ENCODE results near the gene ANKRD40CL.

GRCh38 chr17:50805486-50805885 lies 38.2 kb upstream of the ANKRD40CL start:
- no peak for TF ChIP-seq RFX5 (IDR thresholded peaks at IDR 0.05; ENCODE audit: low read depth, low read length)
- no peak for TF ChIP-seq TAF1 (IDR thresholded peaks at IDR 0.05; ENCODE audit: control insufficient read depth, extremely low read depth, insufficient read depth, low read length, severe bottlenecking)
- TF ChIP-seq, protein P1, sequence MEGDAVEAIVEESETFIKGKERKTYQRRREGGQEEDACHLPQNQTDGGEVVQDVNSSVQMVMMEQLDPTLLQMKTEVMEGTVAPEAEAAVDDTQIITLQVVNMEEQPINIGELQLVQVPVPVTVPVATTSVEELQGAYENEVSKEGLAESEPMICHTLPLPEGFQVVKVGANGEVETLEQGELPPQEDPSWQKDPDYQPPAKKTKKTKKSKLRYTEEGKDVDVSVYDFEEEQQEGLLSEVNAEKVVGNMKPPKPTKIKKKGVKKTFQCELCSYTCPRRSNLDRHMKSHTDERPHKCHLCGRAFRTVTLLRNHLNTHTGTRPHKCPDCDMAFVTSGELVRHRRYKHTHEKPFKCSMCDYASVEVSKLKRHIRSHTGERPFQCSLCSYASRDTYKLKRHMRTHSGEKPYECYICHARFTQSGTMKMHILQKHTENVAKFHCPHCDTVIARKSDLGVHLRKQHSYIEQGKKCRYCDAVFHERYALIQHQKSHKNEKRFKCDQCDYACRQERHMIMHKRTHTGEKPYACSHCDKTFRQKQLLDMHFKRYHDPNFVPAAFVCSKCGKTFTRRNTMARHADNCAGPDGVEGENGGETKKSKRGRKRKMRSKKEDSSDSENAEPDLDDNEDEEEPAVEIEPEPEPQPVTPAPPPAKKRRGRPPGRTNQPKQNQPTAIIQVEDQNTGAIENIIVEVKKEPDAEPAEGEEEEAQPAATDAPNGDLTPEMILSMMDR (IDR thresholded peaks at IDR 0.05 in 2 of 3, conservative IDR thresholded peaks at IDR 0.05 in 1 of 3; ENCODE audit: insufficient read depth in 2 of 3, low read depth in 1 of 3, low read length in 3 of 3), result no peak
- no peak for TF ChIP-seq CBX2 (IDR thresholded peaks at IDR 0.05; ENCODE audit: insufficient read depth, low read length, poor library complexity, severe bottlenecking)

All from K562 (cell line).